ENCODE measurements around the gene CTAGE6. TPM values are rescaled to one million over a fixed set of nuclear protein-coding genes. Genes with fewer than 3 reads are reported as not detected.
"Not testable (repeated sequence)": the region's sequence is repeated elsewhere in the genome, so short reads cannot be mapped to it uniquely, and the experiment has no call there.

CTAGE6 gene, protein sequence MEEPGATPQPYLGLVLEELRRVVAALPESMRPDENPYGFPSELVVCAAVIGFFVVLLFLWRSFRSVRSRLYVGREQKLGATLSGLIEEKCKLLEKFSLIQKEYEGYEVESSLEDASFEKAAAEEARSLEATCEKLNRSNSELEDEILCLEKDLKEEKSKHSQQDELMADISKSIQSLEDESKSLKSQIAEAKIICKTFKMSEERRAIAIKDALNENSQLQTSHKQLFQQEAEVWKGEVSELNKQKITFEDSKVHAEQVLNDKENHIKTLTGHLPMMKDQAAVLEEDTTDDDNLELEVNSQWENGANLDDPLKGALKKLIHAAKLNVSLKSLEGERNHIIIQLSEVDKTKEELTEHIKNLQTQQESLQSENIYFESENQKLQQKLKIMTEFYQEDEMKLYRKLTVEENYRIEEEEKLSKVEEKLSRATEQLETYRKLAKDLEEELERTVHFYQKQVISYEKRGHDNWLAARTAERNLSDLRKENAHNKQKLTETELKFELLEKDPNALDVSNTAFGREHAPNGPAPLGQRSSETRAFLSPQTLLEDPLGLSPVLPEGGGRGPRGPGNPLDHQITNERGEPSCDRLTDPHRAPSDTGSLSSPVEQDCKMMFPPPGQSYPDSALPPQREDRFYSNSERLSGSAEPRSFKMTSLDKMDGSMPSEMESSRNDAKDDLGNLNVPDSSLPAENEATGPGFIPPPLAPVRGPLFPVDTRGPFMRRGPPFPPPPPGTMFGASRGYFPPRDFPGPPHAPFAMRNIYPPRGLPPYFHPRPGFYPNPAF
- not detected in 2 replicates for total RNA-seq (2014; rRNA removed; shearing (Covaris generic))
- polyA plus RNA-seq (2015; cell fraction: cytosol; rRNA removed), result not detected in 2 replicates
- polyA plus RNA-seq (2015; cell fraction: nucleus; rRNA removed), result not detected in 2 replicates

DNA sequence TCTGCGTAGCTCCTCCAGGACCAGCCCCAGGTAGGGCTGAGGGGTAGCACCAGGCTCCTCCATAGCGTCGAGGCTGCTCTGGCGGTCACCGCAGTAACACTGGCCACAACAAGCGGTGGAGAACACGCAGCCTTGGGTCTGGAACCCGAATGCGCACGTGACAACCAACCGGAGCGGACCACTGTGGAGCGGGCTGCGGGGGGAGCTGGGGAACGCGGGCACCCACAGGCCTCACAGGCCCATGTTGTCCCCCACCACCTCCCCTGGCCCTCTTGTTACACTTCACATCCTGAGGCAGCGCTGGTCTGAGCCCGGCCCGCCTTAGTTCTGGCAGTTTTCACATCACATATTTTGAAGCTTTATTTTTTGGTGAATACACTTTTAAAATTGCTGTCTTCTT, at the start of gene CTAGE6:
Gene CTAGE6, minus strand, starts transcription at position 101 of the 400 bp plus-strand sequence. Its CDS starts 38 bp downstream, at position 63.
- in situ Hi-C loops (cut with HindIII; ENCODE audit: low pct_unique_long_range_greater_than_20kb, low sequenced_read_pairs); DNase-seq (ENCODE audit: low read depth, low spot score): not testable (repeated sequence)

DNA sequence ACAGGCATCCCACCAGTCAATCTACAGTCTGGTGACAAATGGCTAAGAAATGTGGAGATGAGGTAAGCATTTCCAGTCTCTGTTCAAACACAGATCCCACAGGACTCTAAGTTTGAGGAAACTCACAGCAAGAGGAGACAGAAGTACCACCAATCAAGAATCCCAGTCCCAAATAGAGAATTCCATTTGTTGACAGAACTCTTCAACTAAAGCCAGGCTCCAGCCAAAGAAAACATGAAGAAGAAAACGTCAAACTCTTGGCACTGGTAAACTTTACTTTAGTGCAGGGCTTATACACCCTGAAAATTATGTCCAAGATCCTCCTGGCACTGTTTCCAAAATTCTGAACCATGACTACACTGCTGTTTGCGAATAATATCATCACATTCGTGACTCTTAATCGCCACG, 49.2 kb upstream of the CTAGE6 start:
- DNase-seq (ENCODE audit: low read depth, low spot score), result not testable (repeated sequence)

DNA sequence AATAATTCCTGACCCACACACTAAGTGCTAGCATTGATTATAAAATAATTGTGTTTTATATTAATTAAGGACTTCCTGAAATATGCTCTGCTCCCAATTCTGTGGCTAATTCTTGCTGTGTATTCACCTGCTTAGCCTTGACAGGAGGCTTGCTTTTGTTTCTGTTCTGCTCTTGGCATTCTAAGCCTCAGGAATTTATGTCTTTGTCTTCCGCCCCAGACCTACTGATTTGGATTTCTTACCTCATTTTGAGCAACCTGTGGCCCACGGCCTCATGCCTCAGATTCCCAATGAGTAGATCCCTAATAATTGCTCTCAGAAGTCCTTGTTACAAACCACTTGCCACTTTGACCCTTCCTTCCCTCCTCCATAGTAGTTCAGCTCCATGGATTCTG, 40.4 kb upstream of the CTAGE6 start:
- DNase-seq (ENCODE audit: low read depth, low spot score); in situ Hi-C loops (cut with HindIII; ENCODE audit: low pct_unique_long_range_greater_than_20kb, low sequenced_read_pairs): not testable (repeated sequence)

More for the DNA sequence above, 49.2 kb upstream of the CTAGE6 start:
- in situ Hi-C loops (cut with HindIII; ENCODE audit: low pct_unique_long_range_greater_than_20kb, low sequenced_read_pairs), result not testable (repeated sequence)

DNA sequence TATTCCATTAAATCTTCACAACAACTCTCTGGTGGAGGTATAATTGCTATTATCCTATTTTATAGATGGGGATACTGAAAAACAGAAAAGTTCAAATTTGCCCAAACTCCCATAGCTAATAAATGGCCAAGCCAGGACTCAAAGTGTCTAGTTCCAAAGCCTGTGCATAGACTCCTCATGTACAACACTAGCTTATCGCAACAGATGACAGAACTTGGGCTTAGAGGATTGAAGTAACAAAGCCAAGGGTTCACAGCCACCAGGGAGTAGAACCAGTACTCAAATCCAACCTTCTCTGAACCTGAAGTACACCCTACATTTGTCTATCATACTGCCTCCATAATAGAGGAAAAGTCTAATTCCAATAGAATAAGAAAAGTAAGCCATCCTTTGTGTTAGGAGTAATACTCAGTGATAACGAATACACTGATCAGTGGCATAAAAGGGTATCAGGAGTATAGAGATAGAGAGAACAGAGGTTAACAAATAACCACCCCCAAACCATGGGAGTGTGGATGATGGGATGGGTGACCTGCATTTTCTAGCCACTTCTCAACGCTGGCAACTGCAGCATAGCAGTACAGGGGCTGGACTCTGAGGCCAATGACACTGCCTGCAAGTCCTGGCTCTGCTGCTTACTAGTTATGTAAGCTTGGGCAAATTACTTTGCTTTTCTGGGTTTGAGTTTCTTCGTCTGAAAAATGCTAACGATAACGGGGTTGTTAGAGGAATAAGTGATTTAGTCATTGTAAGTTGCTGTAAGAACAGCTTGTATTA, 39.8 kb upstream of the CTAGE6 start:
- in situ Hi-C loops (cut with HindIII; ENCODE audit: low pct_unique_long_range_greater_than_20kb, low sequenced_read_pairs); DNase-seq (ENCODE audit: low read depth, low spot score): not testable (repeated sequence)

DNA sequence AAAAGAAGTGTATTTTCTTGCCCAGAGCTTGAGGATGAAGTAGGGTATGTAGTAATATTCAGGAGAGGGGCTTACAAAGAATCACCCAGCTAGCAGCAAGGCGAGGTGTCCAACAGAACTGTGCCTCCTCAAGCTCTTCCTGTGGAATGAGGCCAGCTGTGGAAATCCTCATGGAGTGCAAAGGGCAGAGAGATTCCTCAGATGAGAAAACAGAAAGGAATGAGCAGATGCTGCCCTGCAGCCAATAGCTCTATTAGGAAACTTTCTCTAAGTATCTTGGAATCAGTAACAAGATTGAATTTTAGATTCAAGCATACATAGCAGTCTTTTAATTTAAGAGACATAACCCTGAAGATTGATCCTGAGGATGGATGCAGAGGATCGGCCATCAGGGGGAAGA, 38.2 kb upstream of the CTAGE6 start:
- in situ Hi-C loops (cut with HindIII; ENCODE audit: low pct_unique_long_range_greater_than_20kb, low sequenced_read_pairs); DNase-seq (ENCODE audit: low read depth, low spot score): not testable (repeated sequence)

DNA sequence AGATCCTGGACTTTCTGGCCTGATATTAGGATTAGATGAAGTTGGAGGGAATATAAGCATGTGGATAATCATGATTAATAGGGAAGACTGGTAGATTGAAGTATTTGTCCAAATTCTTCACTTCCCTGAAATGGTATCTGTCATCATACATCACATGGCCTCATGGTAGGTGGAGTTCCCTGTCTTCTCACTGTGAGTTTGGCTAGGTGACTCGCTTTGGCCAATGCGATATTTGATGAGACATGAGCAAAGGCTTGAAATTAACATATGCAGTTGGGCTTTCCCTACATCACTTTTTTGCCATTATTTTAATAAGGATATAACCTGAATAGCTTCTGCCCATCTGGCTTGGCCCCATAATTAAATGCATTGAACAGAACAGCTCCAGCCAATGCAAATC, 35.1 kb upstream of the CTAGE6 start:
- DNase-seq (ENCODE audit: low read depth, low spot score); in situ Hi-C loops (cut with HindIII; ENCODE audit: low pct_unique_long_range_greater_than_20kb, low sequenced_read_pairs): not testable (repeated sequence)

DNA sequence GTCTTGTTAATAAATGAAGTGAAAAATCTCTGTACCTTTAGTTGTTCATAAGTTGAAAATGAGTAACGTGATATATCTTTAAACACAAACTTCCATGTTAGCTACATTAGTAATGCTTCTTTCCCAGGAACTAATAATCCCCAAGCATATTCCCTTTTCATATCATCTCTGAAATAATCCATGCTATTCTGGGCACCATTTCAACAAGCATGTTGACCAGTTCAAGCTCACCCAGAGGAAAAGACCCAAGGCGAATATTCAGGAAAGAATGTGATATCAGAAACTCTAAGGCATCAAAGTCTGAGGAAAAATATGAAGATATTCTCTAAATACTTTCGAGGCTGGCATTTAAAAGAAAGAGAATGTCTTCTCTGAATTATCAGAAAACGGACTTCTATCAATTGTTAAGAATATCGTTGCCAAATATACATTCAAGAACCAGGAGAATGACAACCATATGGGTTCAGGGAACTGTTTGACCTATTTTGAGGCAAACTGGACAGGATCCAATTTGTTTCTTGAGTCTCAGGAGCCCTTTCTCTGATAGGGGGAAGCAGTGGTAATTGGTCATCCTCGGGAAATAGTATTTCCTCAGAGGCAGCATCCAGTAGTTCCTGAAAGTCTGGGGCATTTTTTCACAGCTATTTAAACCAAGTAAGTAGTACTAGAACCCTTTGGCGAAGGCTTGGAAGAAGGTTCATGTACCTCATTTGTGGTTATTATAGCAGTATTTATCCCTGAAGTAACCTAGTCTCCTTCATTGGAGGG, 28.1 kb upstream of the CTAGE6 start:
- in situ Hi-C loops (cut with HindIII; ENCODE audit: low pct_unique_long_range_greater_than_20kb, low sequenced_read_pairs); DNase-seq (ENCODE audit: low read depth, low spot score): not testable (repeated sequence)

DNA sequence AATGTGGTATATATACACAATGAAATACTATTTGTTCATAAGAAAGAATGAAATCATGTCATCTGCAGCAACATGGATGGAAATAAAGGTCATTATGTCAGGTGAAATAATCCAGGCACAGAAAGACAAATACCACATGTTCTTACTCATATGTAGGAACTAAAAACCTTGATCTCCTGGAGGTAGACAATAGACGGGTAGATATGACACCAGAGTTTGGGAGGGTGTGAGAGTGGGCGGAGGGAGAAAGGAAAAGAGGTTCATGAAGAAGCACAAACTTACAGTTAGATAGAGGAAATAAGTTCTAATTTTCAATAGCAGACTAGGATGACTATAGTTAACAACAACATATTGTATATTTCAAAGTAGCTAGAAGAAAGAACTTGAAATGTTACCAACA, 22.1 kb upstream of the CTAGE6 start:
- DNase-seq (ENCODE audit: low read depth, low spot score); in situ Hi-C loops (cut with HindIII; ENCODE audit: low pct_unique_long_range_greater_than_20kb, low sequenced_read_pairs): not testable (repeated sequence)

DNA sequence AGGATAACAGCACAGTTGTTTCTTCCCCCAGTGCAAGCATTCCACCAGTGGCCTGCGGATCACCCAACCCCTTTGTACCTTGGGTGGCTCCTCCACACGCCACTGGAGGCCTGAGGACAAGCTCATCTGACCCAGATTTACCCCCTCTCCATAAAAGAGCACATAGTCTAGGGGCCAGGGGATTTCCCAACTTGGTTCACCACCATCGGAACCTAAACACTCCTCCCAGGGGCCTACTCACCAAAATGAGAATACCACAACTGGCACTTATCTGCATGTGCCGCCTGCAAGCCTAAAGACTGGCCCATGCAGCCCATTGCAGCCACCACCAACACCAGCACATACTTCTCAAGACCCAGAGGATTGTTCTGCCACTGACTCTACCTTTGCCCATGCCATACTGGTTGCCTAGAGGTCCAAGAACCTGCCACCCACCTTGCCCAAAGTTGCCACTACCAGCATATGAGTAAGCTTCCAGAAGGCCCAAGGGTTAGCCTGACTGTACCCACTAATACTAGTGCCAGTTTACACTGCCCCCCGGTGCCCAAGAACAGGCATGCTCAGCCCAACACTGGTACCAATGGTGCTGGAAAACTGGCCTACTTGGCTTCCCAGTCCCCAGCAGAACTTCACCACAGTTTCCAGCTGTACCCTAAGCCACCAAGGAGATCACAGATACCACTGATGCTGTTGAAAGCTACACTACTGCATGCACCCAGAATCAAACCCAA, 15.4 kb upstream of the CTAGE6 start:
- DNase-seq (ENCODE audit: low read depth, low spot score); in situ Hi-C loops (cut with HindIII; ENCODE audit: low pct_unique_long_range_greater_than_20kb, low sequenced_read_pairs): not testable (repeated sequence)

DNA sequence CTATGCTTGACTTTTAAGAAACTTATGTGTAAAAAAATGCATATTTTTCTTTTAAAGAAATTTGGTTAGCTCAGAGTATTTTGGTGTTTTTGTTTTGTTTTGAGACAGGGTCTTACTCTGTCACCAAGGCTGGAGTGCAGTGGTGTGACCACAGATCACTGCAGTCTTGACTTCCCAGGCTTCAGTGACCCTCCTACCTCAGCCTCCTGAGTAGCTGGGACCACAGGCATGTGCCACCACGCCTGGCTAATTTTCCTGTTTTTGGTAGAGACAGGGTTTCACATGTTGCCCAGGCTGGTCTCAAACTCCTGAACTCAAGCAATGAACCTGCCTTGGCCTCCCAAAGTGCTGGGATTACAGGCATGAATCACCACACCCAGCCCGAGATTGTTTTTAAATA, 10.0 kb upstream of the CTAGE6 start:
- DNase-seq (ENCODE audit: low read depth, low spot score); in situ Hi-C loops (cut with HindIII; ENCODE audit: low pct_unique_long_range_greater_than_20kb, low sequenced_read_pairs): not testable (repeated sequence)

DNA sequence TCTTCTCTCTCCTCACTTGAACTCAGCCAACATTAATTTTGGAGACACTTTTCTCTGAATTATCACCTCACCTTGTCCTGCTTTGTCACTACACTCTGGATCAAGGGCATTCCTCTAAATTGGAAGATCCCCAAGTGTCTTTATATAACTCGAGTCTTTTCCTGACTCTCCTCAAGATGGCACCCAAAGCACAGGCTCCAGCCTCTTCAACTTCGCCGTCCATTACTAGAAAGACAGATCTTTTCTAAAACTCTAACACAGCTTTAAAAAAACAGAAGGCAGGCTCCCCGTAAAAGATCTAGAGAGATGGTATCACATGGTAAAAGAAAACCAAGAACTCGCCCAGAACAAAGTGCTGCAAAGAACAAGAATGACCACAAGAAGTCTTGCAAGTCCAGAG, 8.2 kb upstream of the CTAGE6 start:
- in situ Hi-C loops (cut with HindIII; ENCODE audit: low pct_unique_long_range_greater_than_20kb, low sequenced_read_pairs); DNase-seq (ENCODE audit: low read depth, low spot score): not testable (repeated sequence)

DNA sequence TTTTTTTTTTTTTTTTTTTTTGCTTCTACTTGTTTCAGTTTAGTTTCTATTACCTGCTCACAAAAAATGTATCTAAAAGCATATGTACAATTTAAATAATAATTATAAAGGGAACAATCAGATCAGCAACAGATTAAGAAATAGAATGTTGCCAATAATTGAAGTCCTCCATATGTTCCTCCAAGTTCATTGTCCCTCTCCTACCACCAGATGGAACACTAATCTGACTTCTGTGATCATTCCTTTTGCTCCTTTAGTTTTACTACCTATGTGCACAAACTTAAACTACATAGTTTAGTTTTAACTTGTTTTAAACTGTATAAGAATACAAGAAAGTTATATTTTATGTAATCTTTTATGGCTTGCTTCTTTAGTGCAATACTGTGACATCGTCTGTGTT, 5.6 kb upstream of the CTAGE6 start:
- in situ Hi-C loops (cut with HindIII; ENCODE audit: low pct_unique_long_range_greater_than_20kb, low sequenced_read_pairs); DNase-seq (ENCODE audit: low read depth, low spot score): not testable (repeated sequence)

DNA sequence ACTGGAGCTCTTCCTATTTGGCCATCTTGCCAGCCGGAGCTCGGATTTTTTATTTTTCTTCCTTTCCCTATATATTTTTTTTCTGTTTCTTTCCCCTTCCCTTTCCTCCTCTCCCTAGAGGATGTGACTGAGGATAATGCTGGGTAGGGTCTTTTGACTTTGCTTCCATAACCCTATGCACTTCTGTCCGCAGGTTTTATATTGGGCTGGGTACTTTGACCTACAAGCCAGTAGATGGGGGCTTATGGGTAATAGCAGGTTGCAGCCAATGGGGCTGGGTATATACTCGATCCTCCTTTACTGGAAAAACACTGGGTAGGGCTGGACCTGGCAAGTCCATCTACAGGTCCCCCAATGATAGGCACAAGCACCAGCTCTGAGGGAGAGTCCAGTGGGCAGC, 12.2 kb downstream of the CTAGE6 start:
- DNase-seq (ENCODE audit: low read depth, low spot score); in situ Hi-C loops (cut with HindIII; ENCODE audit: low pct_unique_long_range_greater_than_20kb, low sequenced_read_pairs): not testable (repeated sequence)

DNA sequence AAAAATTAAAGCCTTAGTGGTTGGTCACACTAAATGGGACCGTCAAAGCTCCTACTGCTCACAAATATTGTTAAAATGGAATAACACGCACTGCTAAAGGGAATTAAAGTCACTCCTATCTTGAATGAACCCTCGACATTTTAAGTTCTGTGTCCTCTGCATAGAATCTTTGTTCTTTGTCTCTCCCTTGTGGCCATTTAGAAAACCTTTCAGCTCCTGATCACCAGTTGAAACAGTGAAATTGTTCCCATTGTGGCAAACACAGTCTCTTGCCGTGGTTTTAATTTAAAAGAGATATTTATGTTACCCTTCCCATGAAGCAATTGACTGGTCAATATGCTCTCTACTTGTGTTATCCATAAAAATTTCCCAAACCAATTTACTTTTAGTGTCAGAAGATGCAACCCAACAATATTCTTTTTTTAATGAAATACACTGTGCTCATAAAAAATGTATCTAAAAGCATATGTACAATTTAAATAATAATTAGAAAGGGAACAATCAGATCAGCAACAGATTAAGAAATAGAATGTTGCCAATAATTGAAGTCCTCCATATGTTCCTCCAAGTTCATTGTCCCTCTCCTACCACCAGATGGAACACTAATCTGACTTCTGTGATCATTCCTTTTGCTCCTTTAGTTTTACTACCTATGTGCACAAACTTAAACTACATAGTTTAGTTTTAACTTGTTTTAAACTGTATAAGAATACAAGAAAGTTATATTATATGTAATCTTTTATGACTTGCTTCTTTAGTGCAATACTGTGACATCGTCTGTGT, 20.3 kb downstream of the CTAGE6 start:
- in situ Hi-C loops (cut with HindIII; ENCODE audit: low pct_unique_long_range_greater_than_20kb, low sequenced_read_pairs), result not testable (repeated sequence)
- peak; percentile 74 for DNase-seq (ENCODE audit: low read depth, low spot score)

DNA sequence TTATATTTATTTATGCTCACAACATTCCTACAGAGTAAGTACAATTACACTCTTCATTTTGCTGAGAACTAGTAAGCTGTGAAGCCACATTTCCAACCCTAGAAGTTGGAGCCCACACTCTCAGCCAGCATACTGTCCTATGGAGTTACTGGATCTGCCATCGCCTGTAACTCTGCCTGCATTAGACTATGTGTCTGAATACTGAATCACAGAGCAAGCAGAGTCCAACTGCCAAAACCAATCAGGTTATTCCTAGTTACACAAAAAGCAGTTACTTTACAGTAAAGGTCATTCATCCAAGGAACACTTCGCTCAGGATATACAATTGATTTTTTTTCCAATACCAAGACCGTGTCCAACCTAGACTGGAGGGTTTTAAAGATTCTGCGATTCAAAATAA, 21.5 kb downstream of the CTAGE6 start:
- in situ Hi-C loops (cut with HindIII; ENCODE audit: low pct_unique_long_range_greater_than_20kb, low sequenced_read_pairs), result no loop called here

DNA sequence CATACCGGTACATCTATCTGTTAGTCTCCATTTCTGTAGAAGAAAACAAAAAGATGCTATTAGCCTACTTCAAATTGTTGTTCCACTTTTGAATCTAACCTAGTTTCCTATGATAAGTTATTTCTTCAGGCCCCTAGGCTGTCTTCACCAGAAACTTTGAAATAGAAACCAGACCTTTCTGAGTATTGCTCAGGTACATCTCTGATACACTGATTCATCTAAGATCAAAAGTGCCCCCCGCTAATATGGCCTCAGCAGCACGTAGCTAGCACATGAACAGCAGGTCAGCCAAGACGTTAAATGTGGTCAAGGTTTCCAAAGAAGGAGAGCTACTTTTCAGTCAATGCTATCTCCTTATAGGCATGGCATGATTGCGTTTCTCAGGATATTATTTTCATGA, 23.6 kb downstream of the CTAGE6 start:
- in situ Hi-C loops (cut with HindIII; ENCODE audit: low pct_unique_long_range_greater_than_20kb, low sequenced_read_pairs), result no loop called here
- DNase-seq (ENCODE audit: low read depth, low spot score), result no peak

More for the DNA sequence above, 21.5 kb downstream of the CTAGE6 start:
- DNase-seq (ENCODE audit: low read depth, low spot score), result no peak
